ENCODE measurements around the gene TRAPPC10. TPM values are rescaled to one million over a fixed set of nuclear protein-coding genes. Genes with fewer than 3 reads are reported as not detected.

Gene TRAPPC10
- total and polyA plus RNA-seq, 2 of the 8 experiments (the other 6 are each of a cell fraction or from before 2014, with no cell fraction given), result 18.5 to 29.8 TPM

DNA sequence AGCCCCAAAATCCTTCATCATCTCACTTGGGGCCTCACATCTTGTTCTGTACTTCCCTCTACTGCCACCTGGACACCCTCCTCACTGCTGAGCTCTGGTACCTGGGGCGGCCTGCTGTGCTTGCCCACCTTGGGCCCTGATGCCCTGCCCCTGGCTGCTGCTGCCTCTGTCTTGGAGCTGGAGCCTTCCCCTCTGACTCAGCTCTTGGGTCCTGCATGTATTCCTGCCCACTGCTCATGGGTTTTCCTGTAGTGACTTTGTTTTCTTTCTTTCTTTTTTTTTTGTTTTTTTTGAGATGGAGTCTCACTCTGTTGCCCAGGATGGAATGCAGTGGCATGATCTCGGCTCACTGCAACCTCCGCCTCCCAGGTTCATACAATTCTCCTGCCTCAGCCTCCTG lies 37.5 kb downstream of the TRAPPC10 start:
- FAIRE-seq, result no peak
- no peak for TF ChIP-seq SUZ12 (IDR thresholded peaks at IDR 0.05; ENCODE audit: low read length)
- no peak for TF ChIP-seq BCL11A (IDR thresholded peaks at IDR 0.05; ENCODE audit: low read depth in 2 of 2, low read length in 2 of 2)
- TF ChIP-seq SRF (IDR thresholded peaks at IDR 0.05; ENCODE audit: low read depth, low read length), result no peak
- no peak for TF ChIP-seq TAF1 (IDR thresholded peaks at IDR 0.05; ENCODE audit: low read depth, low read length)
- TF ChIP-seq EGR1 (IDR thresholded peaks at IDR 0.05; ENCODE audit: borderline replicate concordance, low read depth, low read length), result no peak
- no peak for TF ChIP-seq ASH2L (IDR thresholded peaks at IDR 0.05; ENCODE audit: low read length)
- TF ChIP-seq ZNF274 (IDR thresholded peaks at IDR 0.05; ENCODE audit: borderline replicate concordance, extremely low read depth, low read length), result no peak

More for the DNA sequence above, 37.5 kb downstream of the TRAPPC10 start:
- peaks cover 18% of the 10 kb centered on the region for H3K79me1 ChIP-seq (ENCODE audit: low read depth, low read length)
- H2AK5ac ChIP-seq (ENCODE audit: low read depth, low read length), result no peak overlapping the region
- no peak overlapping the region for H2BK15ac ChIP-seq (ENCODE audit: low read length)
- no peak overlapping the region for H3K18ac ChIP-seq (ENCODE audit: extremely low read depth, low read length)
- peaks cover 5 to 6% of the 10 kb centered on the region in 2 experiments for H4K20me1 ChIP-seq (replicated peaks in 1 of 2; ENCODE audit: control insufficient read depth in 1 of 2, insufficient read depth in 2 of 2, low read length in 2 of 2)
- H4K5ac ChIP-seq (ENCODE audit: insufficient read length, low read depth, low read length), result no peak overlapping the region
- ChIA-PET CTCF (ENCODE audit: partially characterized antibody) (interaction anchor here (0.7 to 2.2 kb wide), 7 partner anchors 14 to 114 kb away, joined by 3 to 6 read pairs (median 3); no protein-coding TSS in a partner anchor), POLR2A (ENCODE audit: partially characterized antibody) (interaction anchor here (0.6 kb wide), 1 partner anchor 384 kb away, joined by 4 read pairs; no protein-coding TSS in a partner anchor)
- no peaks in the 10 kb centered on the region for H3K4me1 ChIP-seq (replicated peaks in 1 of 4; ENCODE audit: control insufficient read depth in 3 of 4, insufficient read depth in 4 of 4, low read length in 3 of 4)
- no peak overlapping the region for H3K23ac ChIP-seq (ENCODE audit: insufficient read length)
- no peak for DNase-seq (ENCODE audit: low read depth in 1 of 2, low spot score in 2 of 2)
- H3K36me3 ChIP-seq (ENCODE audit: control insufficient read depth in 2 of 4, insufficient read depth in 4 of 4, low read length in 3 of 4), result no peaks in the 10 kb centered on the region; a peak in 1 of 8 replicates
- no peak overlapping the region for H3K14ac ChIP-seq (ENCODE audit: insufficient read length)
- no peak overlapping the region for H4K8ac ChIP-seq (ENCODE audit: extremely low read depth, insufficient read depth, low read length)
- no peak overlapping the region for H3K27ac ChIP-seq (ENCODE audit: low read depth, low read length)
- 98% methylated on average over 3 of the region's 3 CpGs; no CpG with 5 or more reads in 1 of the 2 experiments for WGBS, 2 experiments (ENCODE audit: extremely low coverage in 1 of 2, insufficient coverage in 1 of 2, insufficient read length in 1 of 2, insufficient replicate concordance in 2 of 2, low coverage in 1 of 2, low lambda C conversion rate in 2 of 2, missing lambda C conversion rate in 1 of 2)
- no peak overlapping the region for H3K4me2 ChIP-seq (ENCODE audit: insufficient read depth in 1 of 2, low read depth in 2 of 2, low read length in 2 of 2)
- peaks cover 3 to 24% of the 10 kb centered on the region in 2 experiments; a peak in 3 of 4 replicates for H3K79me2 ChIP-seq (ENCODE audit: control insufficient read depth in 1 of 2, insufficient read depth in 2 of 2, low read length in 2 of 2)
- no peak overlapping the region for H2BK20ac ChIP-seq (ENCODE audit: low read length)
- no peak overlapping the region for H2BK5ac ChIP-seq (ENCODE audit: low read depth, low read length)
- H2BK12ac ChIP-seq (ENCODE audit: low read depth, low read length), result no peak overlapping the region
- H3K27me3 ChIP-seq (replicated peaks in 1 of 4; ENCODE audit: control insufficient read depth in 3 of 4, extremely low read depth in 1 of 4, insufficient read depth in 3 of 4, low read length in 3 of 4), result no peaks in the 10 kb centered on the region; a peak in 1 of 7 replicates
- H3K4ac ChIP-seq (replicated peaks; ENCODE audit: insufficient read length, low read depth, low read length), result no peak overlapping the region
- no peak overlapping the region for H4K91ac ChIP-seq (replicated peaks; ENCODE audit: insufficient read length, low read length)
- H2AFZ ChIP-seq (ENCODE audit: low read length), result no peak overlapping the region
- no peaks in the 10 kb centered on the region for H3K23me2 ChIP-seq (ENCODE audit: low read depth, low read length)
- H3K9me3 ChIP-seq (ENCODE audit: insufficient read depth in 2 of 2, low read depth in 1 of 2, low read length in 1 of 2), result no peaks in the 10 kb centered on the region
- H3K4me3 ChIP-seq (ENCODE audit: extremely low read depth in 1 of 4, insufficient read depth in 2 of 4, low read depth in 3 of 4, low read length in 4 of 4), result no peak overlapping the region
- H3K56ac ChIP-seq (replicated peaks; ENCODE audit: insufficient read length, low read depth, low read length), result no peak overlapping the region
- no peak overlapping the region for H2BK120ac ChIP-seq (replicated peaks; ENCODE audit: low read depth, low read length)
- 0 out of 7 replicates have a peak overlapping the region, but pooled peaks of 1 of the 4 experiments have one; percentile 18 for H3K9ac ChIP-seq (replicated peaks in 1 of 4; ENCODE audit: extremely low read depth in 1 of 4, low read depth in 3 of 4, low read length in 3 of 4)
